HG02678 (cell line): ENCODE results near the gene DIP2C.
"Not testable (repeated sequence)": the region's sequence is repeated elsewhere in the genome, so short reads cannot be mapped to it uniquely, and the experiment has no call there.

Source experiments
- ATAC-seq: cut with Tn5 transposase; IDR thresholded peaks from one replicate; pipeline ENCODE4 v1.9.1; 2021; ENCODE audit warnings: mild to moderate bottlenecking, moderate library complexity; ENCODE audit not compliant: unreplicated experiment

DIP2C gene

DNA sequence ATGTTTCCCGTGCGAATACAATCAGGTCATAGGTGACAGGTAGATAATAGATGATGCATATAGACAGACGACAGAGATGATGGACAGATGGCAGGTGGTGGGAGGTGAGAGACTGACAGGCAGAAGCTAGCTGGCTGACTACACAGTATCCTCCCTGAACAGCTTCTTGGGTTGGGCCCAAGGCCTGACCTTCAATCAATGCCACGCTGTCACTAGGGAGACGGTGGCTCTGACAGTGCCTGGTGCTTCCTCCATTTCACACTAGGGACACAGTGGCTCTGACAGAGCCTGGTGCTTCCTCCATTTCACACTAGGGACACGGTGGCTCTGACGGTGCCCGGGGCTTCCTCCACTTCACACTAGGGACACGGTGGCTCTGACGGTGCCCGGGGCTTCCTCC is 200.1 kb downstream of the DIP2C start:
- ATAC-seq = no peak

DNA sequence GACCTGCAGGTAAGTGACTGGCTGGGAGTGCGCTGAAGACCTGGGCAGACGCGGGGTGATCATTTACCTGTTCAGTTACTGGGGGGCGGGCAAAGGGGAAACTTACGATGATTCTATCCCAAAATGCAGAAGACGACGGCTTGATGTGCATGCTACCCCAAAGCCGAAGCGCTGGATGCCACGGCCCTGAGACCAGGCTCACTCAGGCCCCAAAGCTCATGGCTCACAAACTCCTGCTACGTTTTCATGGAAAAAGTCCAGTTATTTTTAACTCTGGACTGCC is 200.6 kb downstream of the DIP2C start:
- no peak for ATAC-seq

DNA sequence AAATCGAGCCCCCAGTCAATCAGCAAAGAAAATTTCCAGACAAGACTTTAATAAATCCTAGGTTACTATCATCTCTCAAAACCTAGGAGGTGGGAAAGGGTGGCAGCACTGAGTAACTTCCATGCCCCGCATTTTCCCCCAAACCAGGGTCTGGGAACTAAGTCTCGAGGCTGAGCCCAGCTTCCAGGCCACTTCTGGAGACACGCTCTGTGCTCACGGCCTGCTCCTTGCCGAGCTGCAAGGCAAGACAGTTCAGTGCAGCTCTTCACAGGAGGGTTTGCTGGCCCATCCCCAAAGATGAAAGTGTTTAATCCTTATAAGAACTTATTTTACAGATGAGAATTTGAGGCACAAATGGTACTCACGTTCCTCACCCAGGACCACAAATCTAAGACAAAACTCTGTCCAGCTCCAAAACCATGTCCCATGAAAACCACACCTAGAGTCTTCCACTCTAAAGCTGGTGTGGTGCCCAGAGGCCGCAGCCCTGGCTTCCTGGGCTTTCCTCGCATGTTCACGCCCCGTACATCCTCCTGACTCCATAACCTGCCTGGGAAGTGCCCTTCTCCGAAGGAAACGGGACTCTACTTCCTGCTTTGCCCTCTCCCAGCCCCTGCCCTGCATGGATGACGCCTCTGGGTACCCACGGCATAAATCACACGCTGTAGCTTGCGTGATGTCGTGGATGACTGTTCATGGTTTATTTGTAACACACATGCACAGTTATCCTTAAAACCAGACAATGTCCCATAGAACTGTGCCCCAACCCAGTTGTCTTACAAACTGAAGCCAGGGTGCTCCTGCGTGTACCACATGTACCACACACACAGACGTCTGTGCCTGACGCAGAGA is 201.2 kb downstream of the DIP2C start:
- ATAC-seq = no peak

DNA sequence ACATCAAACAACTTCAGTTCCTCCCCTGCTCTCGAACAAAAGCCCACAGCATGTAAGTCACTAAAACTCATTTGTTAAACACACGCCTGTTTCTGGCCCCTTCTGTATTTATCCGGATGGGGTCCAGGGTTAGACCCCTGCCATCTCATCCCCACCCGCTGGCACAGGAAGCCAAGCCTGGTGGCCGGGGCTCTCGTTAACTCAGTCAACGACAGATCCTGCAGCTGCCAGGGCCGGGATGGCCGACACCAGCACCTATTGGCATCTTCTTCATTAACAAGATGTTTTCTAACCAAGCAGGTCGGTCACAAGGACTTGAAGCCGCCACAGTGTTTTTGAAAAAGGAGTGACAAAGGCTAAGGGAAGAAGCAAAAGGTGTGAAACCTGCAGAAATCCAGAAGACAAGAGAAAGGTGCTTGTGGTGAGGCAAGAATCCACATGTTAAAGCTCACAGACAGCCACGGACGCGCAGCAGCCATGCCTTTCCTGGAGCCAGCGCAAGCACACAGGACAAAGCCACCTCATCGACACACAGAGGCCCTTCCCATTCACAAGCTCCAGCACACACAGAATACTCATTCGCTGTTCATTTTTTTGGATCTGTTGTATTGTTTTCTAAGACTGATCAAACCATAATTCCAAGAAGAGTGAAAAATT is 202.7 kb downstream of the DIP2C start:
- no peak for ATAC-seq

GRCh38 chr10:486206-486605 is 203.3 kb downstream of the DIP2C start:
- ATAC-seq = no peak

DNA sequence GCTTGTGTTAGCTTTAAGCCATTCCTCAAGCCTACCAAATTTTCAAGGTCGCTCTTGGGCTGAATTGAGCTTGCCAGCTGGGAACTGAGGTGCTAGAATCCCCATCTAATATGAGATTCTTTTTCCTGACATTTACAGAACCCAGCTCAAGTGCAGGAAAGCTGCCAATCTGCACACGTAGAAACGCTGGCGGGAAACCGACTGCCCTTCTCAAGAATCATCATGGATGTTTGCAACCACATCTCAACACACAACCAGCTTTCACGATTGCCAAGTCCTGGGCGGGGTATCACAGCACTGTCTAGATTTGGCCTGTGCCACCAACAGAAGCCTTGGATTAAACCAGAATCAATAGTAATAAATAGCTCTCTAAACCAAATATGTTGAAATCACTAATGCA is 203.7 kb downstream of the DIP2C start:
- no peak for ATAC-seq

- ATAC-seq = no peak
Measured at GRCh38 chr10:484925-485661, 204.4 kb downstream of the DIP2C start.

GRCh38 chr10:484441-484924 is 205.0 kb downstream of the DIP2C start:
- no peak for ATAC-seq

DNA sequence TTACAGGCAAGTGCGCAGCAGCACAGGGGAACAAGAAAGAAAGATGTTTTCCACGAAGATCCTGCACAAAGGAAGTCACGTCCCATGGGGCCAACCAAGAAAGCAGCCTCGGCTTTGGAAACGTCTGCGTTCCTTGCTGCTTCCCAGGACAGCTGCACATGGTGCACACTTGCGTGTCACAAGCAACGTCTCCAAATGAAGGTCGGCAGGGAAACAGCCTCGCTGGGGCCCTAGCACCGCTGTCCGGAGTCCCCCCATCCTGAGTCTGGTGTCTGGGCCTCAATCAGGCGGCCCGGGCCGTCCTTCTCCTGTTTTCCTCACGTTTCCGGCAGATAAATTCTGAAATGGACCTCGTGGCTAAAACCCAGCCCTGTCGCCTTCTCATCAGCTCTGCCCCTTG is 206.2 kb downstream of the DIP2C start:
- ATAC-seq = no peak

GRCh38 chr10:482848-483247 is 206.6 kb downstream of the DIP2C start:
- no peak for ATAC-seq

GRCh38 chr10:482051-482501 is 207.4 kb downstream of the DIP2C start:
- ATAC-seq = no peak

GRCh38 chr10:481628-482027 is 207.8 kb downstream of the DIP2C start:
- no peak for ATAC-seq

GRCh38 chr10:480928-481552 is 208.4 kb downstream of the DIP2C start:
- ATAC-seq = no peak

GRCh38 chr10:480498-480927 is 209.0 kb downstream of the DIP2C start:
- ATAC-seq = no peak

DNA sequence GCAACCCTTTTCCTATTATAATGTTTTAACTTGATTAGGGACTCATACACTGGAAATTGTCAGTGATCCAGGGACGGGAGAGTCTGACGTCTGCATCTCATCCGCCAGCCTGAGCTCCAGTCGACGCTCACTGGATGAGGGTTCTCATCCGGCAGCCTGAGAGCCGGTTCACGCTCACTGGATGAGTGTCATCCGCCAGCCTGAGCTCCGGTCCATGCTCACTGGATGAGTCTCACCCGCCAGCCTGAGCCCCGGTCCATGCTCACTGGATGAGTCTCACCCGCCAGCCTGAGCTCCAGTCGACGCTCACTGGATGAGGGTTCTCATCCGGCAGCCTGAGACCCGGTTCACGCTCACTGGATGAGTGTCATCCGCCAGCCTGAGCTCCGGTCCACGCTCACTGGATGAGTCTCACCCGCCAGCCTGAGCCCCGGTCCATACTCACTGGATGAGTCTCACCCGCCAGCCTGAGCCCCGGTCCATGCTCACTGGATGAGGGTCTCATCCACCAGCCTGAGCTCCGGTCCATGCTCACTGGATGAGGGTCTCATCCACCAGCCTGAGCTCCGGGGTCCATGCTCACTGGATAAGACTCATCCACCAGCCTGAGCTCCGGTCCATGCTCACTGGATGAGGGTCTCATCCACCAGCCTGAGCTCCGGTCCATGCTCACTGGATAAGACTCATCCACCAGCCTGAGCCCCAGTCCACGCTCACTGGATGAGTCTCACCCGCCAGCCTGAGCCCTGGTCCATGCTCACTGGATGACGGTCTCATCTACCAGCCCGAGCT is 209.6 kb downstream of the DIP2C start:
- ATAC-seq = not testable (repeated sequence)

DNA sequence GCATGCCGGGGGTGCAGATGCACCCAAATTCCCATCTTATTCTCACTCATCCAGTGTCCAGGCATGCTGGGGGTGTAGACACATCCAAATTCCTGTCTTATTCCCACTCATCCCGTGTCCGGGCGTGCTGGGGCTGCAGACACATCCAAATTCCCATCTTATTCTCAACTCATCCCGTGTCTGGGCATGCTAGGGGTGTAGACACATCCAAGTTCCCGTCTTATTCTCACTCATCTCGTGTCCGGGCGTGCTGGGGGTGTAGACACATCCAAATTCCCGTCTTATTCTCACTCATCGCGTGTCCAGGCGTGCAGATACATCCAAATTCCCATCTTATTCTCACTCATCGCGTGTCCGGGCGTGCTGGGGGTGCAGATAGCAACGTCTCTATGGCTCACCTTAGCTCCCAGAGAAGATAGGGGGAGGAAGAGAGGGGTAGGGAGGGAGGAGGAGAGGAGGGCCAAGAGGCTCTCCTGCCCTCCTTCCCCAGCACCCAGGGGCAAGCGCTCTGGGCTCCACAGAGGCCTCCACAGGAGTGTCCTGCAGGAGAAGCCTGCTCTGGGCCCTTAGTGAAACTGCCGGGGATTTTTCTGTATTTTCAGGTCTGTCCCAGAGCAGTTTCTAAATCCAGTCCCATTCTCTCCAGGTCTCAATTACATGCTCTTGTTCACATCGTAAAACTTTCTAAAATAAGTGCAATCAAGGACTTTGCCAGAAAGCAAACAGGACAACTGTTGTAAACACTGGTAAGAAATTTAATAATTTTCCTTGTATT is 210.8 kb downstream of the DIP2C start:
- ATAC-seq = no peak

- ATAC-seq = no peak
Measured at GRCh38 chr10:477620-478019, 211.8 kb downstream of the DIP2C start.

- ATAC-seq = no peak
Measured at GRCh38 chr10:476455-476780, 213.1 kb downstream of the DIP2C start.

GRCh38 chr10:475709-476454 is 213.6 kb downstream of the DIP2C start:
- ATAC-seq = no peak
